HCT116 (cell line): ENCODE results near the gene MYO1B.

Experiments
- ATF3 ChIP-seq: IDR thresholded peaks from 2 replicates; pipeline ENCODE4 v1.6.1; 2012
- CEBPB ChIP-seq: IDR thresholded peaks from 2 replicates; pipeline ENCODE4 v1.6.1; 2012; ENCODE audit warnings: low read depth
- ELF1 ChIP-seq: IDR thresholded peaks from 2 replicates; pipeline ENCODE4 v1.6.1; 2012; ENCODE audit warnings: low read depth, borderline replicate concordance
- EZH2 ChIP-seq: fragments of 200-600 bp; sonication (generic); IDR thresholded peaks from 2 replicates; pipeline ENCODE4 v1.6.1; 2017; ENCODE audit warnings: antibody characterized with exemption, mixed run types
- JUND ChIP-seq: IDR thresholded peaks from 2 replicates; pipeline ENCODE4 v1.6.1; 2012
- MAX ChIP-seq: IDR thresholded peaks from 2 replicates; pipeline ENCODE4 v1.6.1; 2012
- POLR2A ChIP-seq: IDR thresholded peaks from 2 replicates; pipeline ENCODE4 v1.7.0; 2011; ENCODE audit warnings: borderline replicate concordance; ENCODE audit not compliant: insufficient read depth, insufficient read length; ENCODE audit errors: extremely low read depth
- POLR2AphosphoS5 ChIP-seq: IDR thresholded peaks from 2 replicates; pipeline ENCODE4 v1.6.1; 2011; ENCODE audit warnings: mild to moderate bottlenecking, low read depth, low read length, moderate library complexity
- REST ChIP-seq: IDR thresholded peaks from 2 replicates; pipeline ENCODE4 v1.6.1; 2012; ENCODE audit warnings: low read depth
- SIN3A ChIP-seq: IDR thresholded peaks from 2 replicates; pipeline ENCODE4 v1.6.1; 2012; ENCODE audit warnings: low read depth
- TCF7L2 ChIP-seq: IDR thresholded peaks from 2 replicates; pipeline ENCODE4 v1.7.0; 2011; ENCODE audit warnings: borderline replicate concordance, inconsistent platforms; ENCODE audit not compliant: insufficient read depth, insufficient read length; ENCODE audit errors: extremely low read depth
- ZNF274 ChIP-seq: fragments of 200-500 bp; sonication (Bioruptor generic); IDR thresholded peaks from 2 replicates; pipeline ENCODE4 v1.6.1; 2014; ENCODE audit warnings: mild to moderate bottlenecking, low read depth, low read length, inconsistent platforms
- TF ChIP-seq, protein P1 (sequence below), 3 experiments: fragments of 200-600 bp in 1 of 3; sonication (generic) in 1 of 3; IDR thresholded peaks in 2 of 3; conservative IDR thresholded peaks in 1 of 3; 2 replicates each; pipeline ENCODE4 v1.5.1; 2012 to 2017; ENCODE audit warnings: low read depth in 2 of 3, low read length in 2 of 3, antibody characterized with exemption in 1 of 3, borderline replicate concordance in 1 of 3, control low read depth in 1 of 3, mild to moderate bottlenecking in 1 of 3, mixed read lengths in 1 of 3, mixed run types in 1 of 3, moderate library complexity in 1 of 3; ENCODE audit not compliant: insufficient read depth in 1 of 3
- TF ChIP-seq, protein P2 (sequence below): IDR thresholded peaks from 2 replicates; pipeline ENCODE4 v1.6.1; 2011; ENCODE audit warnings: mild to moderate bottlenecking, low read length, moderate library complexity; ENCODE audit not compliant: insufficient replicate concordance; ENCODE audit errors: extremely low read depth

- TF ChIP-seq POLR2AphosphoS5 (no peak), EZH2 (no peak), ZNF274 (no peak), ELF1 (no peak), TCF7L2 (no peak), POLR2A (no peak), REST (no peak), SIN3A (no peak), MAX (no peak), CEBPB (no peak), ATF3 (no peak), JUND (no peak)
- TF ChIP-seq, protein P1, sequence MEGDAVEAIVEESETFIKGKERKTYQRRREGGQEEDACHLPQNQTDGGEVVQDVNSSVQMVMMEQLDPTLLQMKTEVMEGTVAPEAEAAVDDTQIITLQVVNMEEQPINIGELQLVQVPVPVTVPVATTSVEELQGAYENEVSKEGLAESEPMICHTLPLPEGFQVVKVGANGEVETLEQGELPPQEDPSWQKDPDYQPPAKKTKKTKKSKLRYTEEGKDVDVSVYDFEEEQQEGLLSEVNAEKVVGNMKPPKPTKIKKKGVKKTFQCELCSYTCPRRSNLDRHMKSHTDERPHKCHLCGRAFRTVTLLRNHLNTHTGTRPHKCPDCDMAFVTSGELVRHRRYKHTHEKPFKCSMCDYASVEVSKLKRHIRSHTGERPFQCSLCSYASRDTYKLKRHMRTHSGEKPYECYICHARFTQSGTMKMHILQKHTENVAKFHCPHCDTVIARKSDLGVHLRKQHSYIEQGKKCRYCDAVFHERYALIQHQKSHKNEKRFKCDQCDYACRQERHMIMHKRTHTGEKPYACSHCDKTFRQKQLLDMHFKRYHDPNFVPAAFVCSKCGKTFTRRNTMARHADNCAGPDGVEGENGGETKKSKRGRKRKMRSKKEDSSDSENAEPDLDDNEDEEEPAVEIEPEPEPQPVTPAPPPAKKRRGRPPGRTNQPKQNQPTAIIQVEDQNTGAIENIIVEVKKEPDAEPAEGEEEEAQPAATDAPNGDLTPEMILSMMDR (IDR thresholded peaks at IDR 0.05 in 2 of 3, conservative IDR thresholded peaks at IDR 0.05 in 1 of 3; ENCODE audit: borderline replicate concordance in 1 of 3, insufficient read depth in 1 of 3, low read depth in 2 of 3, low read length in 2 of 3) = no peak
- TF ChIP-seq, protein P2, sequence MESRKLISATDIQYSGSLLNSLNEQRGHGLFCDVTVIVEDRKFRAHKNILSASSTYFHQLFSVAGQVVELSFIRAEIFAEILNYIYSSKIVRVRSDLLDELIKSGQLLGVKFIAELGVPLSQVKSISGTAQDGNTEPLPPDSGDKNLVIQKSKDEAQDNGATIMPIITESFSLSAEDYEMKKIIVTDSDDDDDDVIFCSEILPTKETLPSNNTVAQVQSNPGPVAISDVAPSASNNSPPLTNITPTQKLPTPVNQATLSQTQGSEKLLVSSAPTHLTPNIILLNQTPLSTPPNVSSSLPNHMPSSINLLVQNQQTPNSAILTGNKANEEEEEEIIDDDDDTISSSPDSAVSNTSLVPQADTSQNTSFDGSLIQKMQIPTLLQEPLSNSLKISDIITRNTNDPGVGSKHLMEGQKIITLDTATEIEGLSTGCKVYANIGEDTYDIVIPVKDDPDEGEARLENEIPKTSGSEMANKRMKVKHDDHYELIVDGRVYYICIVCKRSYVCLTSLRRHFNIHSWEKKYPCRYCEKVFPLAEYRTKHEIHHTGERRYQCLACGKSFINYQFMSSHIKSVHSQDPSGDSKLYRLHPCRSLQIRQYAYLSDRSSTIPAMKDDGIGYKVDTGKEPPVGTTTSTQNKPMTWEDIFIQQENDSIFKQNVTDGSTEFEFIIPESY = no peak
Measured at GRCh38 chr2:191246820-191247380, 1.7 kb downstream of the MYO1B start.
